ENCODE measurements around the gene ATXN7L1. TPM values are rescaled to one million over a fixed set of nuclear protein-coding genes. Genes with fewer than 3 reads are reported as not detected.

Gene ATXN7L1
- total RNA-seq, 1 donor from 2014 or later, result 18.6 TPM

DNA sequence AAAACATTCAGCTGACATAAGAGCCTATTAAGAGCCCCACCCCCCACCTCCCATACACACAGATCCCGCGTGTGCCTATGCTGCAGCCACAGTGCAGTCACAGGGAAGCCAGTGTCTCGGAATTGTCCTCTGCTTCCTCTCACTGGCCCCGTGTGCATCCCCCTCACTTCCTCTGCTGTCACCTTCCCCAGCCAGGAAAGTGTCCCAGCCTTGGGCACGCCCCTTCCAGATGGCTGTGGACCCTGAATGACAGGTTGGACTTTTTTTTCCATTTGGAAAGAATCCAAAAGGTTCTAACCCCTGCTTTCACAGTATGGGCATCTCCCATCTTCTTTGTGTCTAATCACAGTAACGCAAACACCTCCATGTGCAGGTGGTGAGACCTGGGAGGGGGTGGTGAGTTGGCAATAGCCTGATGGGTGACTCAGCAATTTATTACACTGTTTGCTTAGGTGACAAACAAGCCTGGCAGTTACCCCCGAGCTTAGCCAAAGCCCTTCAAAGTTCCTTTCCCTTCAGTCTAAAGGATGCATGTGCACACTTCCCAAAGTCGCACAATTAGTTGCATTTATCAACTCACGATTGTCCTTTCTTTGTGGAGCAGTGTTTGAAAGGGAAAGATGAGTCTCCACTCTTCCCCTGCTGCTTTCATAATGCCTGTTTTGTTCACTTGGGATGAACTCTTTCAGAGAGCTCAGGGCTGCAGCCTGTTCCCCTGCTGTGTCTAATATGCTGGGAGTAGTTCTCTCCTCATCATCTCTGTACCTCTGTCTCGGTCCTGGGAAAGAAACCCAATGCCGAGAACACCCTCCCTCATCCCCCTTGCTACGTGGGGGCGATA lies 227.6 kb downstream of the ATXN7L1 start:
- no peak for ATAC-seq (ENCODE audit: low read depth)
- TF ChIP-seq CTCF (IDR thresholded peaks at IDR 0.05), result no peak
- no peak overlapping the region for H3K4me3 Mint-ChIP-seq

DNA sequence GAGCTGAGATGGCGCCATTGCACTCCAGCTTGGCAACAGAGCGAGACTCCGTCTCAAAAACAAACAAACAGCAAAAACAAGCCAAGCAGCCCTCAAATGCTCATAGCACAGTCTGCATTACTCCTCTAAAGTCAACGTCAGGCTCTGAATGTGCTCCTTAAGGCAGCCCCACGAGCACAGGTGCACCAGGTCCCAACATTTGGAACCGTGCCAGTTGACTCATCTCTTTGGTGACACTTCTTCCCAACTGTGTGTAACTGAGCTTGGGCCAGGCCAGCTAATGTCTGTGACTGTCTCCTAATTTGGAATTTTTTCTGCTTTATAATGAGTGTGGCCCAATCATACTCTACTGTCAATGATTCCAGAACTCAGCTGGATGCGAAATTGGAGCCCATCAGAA lies 228.8 kb downstream of the ATXN7L1 start:
- ATAC-seq (ENCODE audit: low read depth) (no peak), DNase-seq (no peak)
- Mint-ChIP-seq H3K27me3 (no peaks in the 10 kb centered on the region), H3K9me3 (no peaks in the 10 kb centered on the region), H3K4me1 (no peaks in the 10 kb centered on the region), H3K4me3 (no peak overlapping the region), H3K27ac (no peak overlapping the region), H3K36me3 (ENCODE audit: low read depth) (peaks cover 67% of the 10 kb centered on the region)
- TF ChIP-seq CTCF (IDR thresholded peaks at IDR 0.05), result no peak
- CTCF ChIA-PET, result interaction anchor here (1.0 to 1.2 kb wide), 2 partner anchors 10 kb away, joined by 3 to 5 read pairs; no protein-coding TSS in a partner anchor
- intact Hi-C loops (cut with micrococcal nuclease), result no loop called here
- POLR2A ChIA-PET, result no interaction called here

More for the DNA sequence above, 227.6 kb downstream of the ATXN7L1 start:
- POLR2A ChIA-PET, result no interaction called here
- Mint-ChIP-seq H3K36me3 (ENCODE audit: low read depth) (peaks cover 65% of the 10 kb centered on the region), H3K4me1 (no peaks in the 10 kb centered on the region), H3K9me3 (no peaks in the 10 kb centered on the region), H3K27ac (no peak overlapping the region), H3K27me3 (no peaks in the 10 kb centered on the region)
- DNase-seq, result no peak
- intact Hi-C loops (cut with micrococcal nuclease), result no loop called here
- CTCF ChIA-PET, result interaction anchor here (1.2 kb wide), 1 partner anchor 9 kb away, joined by 5 read pairs; no protein-coding TSS in a partner anchor

DNA sequence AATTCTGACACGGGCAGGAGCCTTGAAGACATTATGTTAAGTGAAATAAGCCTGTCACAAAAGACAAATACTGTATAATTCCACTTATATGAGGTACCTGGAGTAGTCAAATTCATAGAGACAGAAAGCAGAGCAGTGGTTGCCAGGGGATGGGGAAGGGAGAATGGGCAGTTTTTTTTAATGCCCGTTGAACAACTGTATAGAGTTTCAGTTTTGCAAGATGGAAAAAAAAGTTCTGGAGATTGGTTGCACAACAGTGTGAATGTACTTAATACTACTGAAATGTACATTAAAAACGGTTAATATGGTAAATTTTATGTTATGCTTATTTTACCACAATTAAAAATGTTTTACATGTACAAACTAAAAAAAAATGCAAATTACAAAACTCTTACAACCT lies 231.5 kb downstream of the ATXN7L1 start:
- DNase-seq (no peak), ATAC-seq (ENCODE audit: low read depth) (no peak)
- ChIA-PET CTCF (interaction anchor here (1.2 kb wide), 1 partner anchor 44 kb away, joined by 3 read pairs; no protein-coding TSS in a partner anchor), POLR2A (no interaction called here)
- intact Hi-C loops (cut with micrococcal nuclease), result no loop called here
- no peak for TF ChIP-seq CTCF (IDR thresholded peaks at IDR 0.05)
- H3K36me3 Mint-ChIP-seq (ENCODE audit: low read depth), result peaks cover 69% of the 10 kb centered on the region
- no peaks in the 10 kb centered on the region for H3K4me1 Mint-ChIP-seq
- H3K9me3 Mint-ChIP-seq, result no peaks in the 10 kb centered on the region
- H3K27ac Mint-ChIP-seq, result no peak overlapping the region
- H3K27me3 Mint-ChIP-seq, result no peaks in the 10 kb centered on the region
- no peak overlapping the region for H3K4me3 Mint-ChIP-seq

DNA sequence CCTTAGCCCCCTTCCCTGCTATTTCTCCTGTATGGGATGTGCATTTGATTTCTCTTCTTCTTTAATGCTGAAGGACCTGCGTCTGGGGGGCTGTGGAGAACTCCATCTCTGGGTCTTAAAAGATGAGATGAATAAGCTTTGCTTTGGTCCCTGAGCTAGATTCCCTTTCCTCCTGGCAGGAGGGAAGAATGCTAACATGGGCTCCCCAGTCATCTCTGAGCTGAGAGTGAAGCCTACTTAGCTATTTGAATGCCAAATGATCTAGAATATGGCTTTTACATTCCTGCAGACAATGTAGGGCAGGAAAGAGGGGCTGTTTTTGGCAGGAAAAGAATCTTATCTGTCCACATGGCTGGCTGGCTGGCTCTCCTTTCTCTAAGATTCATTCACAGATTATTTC lies 232.5 kb downstream of the ATXN7L1 start:
- ChIA-PET POLR2A (interaction anchor here (0.5 kb wide), 1 partner anchor 483 kb away, joined by 4 read pairs; no protein-coding TSS in a partner anchor), CTCF (interaction anchor here (1.2 kb wide), 1 partner anchor 45 kb away, joined by 3 read pairs; no protein-coding TSS in a partner anchor)
- H3K4me1 Mint-ChIP-seq, result no peaks in the 10 kb centered on the region
- no peak for ATAC-seq (ENCODE audit: low read depth)
- intact Hi-C loops (cut with micrococcal nuclease), result no loop called here
- peaks cover 71% of the 10 kb centered on the region for H3K36me3 Mint-ChIP-seq (ENCODE audit: low read depth)
- no peak overlapping the region for H3K4me3 Mint-ChIP-seq
- DNase-seq, result no peak
- no peak for TF ChIP-seq CTCF (IDR thresholded peaks at IDR 0.05)
- no peaks in the 10 kb centered on the region for H3K9me3 Mint-ChIP-seq
- H3K27ac Mint-ChIP-seq, result no peak overlapping the region
- no peaks in the 10 kb centered on the region for H3K27me3 Mint-ChIP-seq

GRCh38 chr7:105643384-105643783 lies 233.0 kb downstream of the ATXN7L1 start:
- Mint-ChIP-seq H3K27ac (no peak overlapping the region), H3K4me1 (no peaks in the 10 kb centered on the region), H3K27me3 (no peaks in the 10 kb centered on the region), H3K36me3 (ENCODE audit: low read depth) (peaks cover 71% of the 10 kb centered on the region), H3K9me3 (no peaks in the 10 kb centered on the region), H3K4me3 (no peak overlapping the region)
- ChIA-PET POLR2A (interaction anchor here (0.5 kb wide), 1 partner anchor 484 kb away, joined by 4 read pairs; no protein-coding TSS in a partner anchor), CTCF (no interaction called here)
- no peak for TF ChIP-seq CTCF (IDR thresholded peaks at IDR 0.05)
- no peak for DNase-seq
- intact Hi-C loops (cut with micrococcal nuclease), result no loop called here
- ATAC-seq (ENCODE audit: low read depth), result no peak

All from activated B cell treated with CpG ODN at 0.5 μM for 24 hours (primary cell).